NB4 (cell line): ENCODE data around the gene ZNF470.

Source experiments
- DNase-seq: peaks from one replicate; pipeline ENCODE4 v3.0.0; 2010; ENCODE audit warnings: low read depth
- H3K4me3 ChIP-seq: one replicate; pipeline ENCODE4 v1.5.1; 2011; ENCODE audit warnings: mild to moderate bottlenecking, low read depth, low read length, moderate library complexity
- MYC ChIP-seq: IDR thresholded peaks from 2 replicates; pipeline ENCODE4 v1.6.1; 2011; ENCODE audit warnings: low read depth, low read length
- POLR2A ChIP-seq: IDR thresholded peaks from 2 replicates; pipeline ENCODE4 v1.6.1; 2011; ENCODE audit warnings: mild to moderate bottlenecking; ENCODE audit not compliant: insufficient read length; ENCODE audit errors: extremely low read depth
- TF ChIP-seq, protein P1 (sequence below): IDR thresholded peaks from 2 replicates; pipeline ENCODE4 v1.6.1; 2011; ENCODE audit warnings: low read depth, low read length
- TF ChIP-seq, protein P2 (sequence below): IDR thresholded peaks from one replicate; pipeline ENCODE4 v1.5.1; 2012; ENCODE audit warnings: low read depth, low read length

Gene ZNF470

DNA sequence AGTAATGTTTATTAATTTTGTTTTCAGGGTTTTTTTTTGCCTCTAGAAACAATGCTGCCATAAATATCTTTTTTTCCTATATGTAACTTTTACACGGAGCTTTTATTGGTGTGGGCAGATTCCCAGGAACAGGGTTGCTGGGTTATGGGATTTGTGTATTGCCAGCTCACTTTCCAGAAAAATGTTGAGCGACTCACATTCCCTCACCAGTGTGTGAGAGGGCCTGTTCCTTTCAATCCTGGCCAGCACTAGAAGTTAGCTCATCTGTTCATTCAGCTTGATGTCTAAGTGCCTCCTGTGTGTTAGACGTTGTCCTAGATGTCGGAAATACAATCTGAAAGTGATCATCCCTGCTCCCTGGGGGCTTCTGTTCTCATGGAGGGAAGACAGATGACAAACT is 30.4 kb downstream of the ZNF470 start:
- no peak overlapping the region for H3K4me3 ChIP-seq
- no peak for DNase-seq
- TF ChIP-seq, protein P1, sequence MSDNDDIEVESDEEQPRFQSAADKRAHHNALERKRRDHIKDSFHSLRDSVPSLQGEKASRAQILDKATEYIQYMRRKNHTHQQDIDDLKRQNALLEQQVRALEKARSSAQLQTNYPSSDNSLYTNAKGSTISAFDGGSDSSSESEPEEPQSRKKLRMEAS, result no peak
- TF ChIP-seq, protein P2, sequence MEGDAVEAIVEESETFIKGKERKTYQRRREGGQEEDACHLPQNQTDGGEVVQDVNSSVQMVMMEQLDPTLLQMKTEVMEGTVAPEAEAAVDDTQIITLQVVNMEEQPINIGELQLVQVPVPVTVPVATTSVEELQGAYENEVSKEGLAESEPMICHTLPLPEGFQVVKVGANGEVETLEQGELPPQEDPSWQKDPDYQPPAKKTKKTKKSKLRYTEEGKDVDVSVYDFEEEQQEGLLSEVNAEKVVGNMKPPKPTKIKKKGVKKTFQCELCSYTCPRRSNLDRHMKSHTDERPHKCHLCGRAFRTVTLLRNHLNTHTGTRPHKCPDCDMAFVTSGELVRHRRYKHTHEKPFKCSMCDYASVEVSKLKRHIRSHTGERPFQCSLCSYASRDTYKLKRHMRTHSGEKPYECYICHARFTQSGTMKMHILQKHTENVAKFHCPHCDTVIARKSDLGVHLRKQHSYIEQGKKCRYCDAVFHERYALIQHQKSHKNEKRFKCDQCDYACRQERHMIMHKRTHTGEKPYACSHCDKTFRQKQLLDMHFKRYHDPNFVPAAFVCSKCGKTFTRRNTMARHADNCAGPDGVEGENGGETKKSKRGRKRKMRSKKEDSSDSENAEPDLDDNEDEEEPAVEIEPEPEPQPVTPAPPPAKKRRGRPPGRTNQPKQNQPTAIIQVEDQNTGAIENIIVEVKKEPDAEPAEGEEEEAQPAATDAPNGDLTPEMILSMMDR, result no peak
- TF ChIP-seq MYC (no peak), POLR2A (no peak)

DNA sequence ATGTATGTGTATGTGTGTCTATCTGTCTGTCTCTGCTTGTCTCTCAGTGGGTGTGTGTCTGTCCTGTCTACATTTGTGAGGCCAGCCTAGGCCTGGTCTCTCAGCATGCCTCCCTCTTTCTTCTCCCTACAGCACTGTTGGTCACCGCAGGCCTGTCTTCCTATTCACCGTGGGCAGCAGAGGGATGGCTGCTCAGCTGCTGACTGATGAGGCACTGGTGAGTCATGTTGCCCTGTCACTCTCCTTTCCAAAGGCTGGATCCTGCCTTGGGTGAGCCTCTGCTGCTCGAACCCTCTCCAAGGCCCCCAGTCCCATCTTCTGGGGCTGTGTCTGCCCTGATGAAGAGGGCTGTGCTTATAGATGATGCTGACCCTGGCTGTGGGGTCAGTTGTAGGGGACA is 34.1 kb downstream of the ZNF470 start:
- DNase-seq, result no peak
- H3K4me3 ChIP-seq, result no peak overlapping the region
- TF ChIP-seq, protein P1, result no peak
- TF ChIP-seq MYC (no peak), POLR2A (no peak)
- TF ChIP-seq, protein P2, result no peak

DNA sequence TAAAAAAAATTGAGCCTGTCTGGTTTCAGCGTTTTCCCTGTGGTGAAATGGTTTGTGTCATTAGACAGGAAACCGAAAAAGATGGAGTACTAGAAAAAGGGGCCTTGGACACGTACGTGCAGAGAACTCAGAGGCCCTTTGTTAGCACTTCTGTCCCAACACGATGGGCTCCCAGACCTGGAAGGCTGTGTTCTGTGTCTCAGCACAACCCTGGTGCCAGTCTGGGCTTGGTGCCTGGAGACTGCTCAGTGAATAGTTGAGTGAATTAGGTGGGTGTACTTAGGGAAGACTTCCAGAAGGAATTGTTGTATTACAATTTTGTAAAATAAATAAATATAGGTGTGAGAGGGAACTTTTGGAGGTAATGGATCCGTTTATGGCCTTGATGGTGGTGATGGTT is 36.6 kb downstream of the ZNF470 start:
- no peak overlapping the region for H3K4me3 ChIP-seq
- no peak for DNase-seq
- TF ChIP-seq MYC, result no peak
- TF ChIP-seq, protein P2, result no peak
- TF ChIP-seq, protein P1, result no peak
- TF ChIP-seq POLR2A, result no peak

DNA sequence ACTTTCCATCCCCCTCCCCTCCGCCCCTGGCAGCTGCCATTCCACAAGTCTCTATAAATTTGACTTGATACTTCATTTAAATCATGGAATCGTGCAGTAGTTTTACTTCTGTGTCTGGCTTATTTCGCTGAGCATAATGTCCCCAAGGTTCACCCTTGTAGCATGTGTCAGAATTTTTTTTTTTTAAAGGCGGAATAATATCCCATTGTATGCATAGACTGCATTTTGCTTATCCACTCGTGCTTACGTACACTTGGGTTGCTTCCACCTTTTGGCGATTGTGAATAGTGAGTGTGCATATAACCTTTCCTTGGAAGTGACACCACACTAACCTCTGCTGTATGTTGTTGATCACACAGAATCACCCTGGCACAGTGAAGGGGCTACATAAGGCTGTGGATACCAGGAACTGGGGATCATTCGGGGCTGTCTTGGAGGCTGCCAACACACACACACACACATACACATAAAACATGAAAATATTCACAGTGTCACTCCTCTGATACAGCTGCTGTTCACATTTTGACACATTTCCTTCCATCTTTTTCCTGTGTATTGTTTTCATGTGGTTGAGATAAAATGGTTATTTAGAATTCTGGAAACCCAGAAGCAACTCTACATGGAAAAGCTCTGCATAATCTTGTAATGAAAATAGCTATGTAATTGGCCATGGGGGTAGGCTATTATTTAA is 41.2 kb downstream of the ZNF470 start:
- no peak for TF ChIP-seq MYC
- TF ChIP-seq, protein P2, result no peak
- TF ChIP-seq, protein P1, result no peak
- no peak for TF ChIP-seq POLR2A
- no peak for DNase-seq
- H3K4me3 ChIP-seq, result no peak overlapping the region

DNA sequence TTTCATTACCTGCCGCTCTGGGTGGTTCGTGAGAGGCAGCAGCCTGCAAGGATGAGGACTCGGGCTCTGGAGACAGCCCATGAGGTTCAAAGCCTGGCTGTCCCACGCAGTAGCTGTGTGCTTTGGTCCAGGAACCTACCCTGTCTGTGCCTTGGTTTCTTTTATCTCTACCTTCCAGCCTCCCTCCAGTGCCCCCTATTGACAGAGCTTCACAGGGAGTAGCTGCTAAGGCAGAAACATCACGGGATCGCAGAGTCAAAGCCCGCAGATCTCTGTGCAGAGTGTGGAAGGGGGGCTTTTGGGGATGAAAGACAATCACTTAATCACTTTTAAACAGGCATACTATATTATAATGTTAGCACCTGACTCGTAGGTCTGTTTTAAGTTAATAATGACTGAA is 44.0 kb downstream of the ZNF470 start:
- TF ChIP-seq MYC (no peak), POLR2A (no peak)
- TF ChIP-seq, protein P2, result no peak
- TF ChIP-seq, protein P1, result no peak
- no peak for DNase-seq
- no peak overlapping the region for H3K4me3 ChIP-seq

DNA sequence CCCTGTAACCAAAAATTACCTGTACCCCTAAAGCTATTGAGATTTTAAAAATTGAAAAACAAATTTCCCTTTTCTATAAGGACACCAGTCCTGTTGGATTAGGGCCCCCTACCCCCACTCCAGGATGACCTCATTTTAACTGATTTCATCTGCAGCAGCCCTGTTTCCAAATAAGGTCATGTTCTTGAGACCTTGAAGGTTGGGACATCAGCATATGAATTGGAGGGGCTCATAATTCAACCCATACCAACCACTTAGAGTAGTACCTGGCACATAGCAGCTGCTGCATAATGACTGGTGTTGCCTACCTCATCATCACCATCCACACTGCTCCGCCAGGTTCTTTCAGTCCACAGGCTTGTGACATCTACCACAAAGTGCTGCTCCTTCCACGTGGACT is 45.5 kb downstream of the ZNF470 start:
- DNase-seq, result no peak
- TF ChIP-seq, protein P2, result no peak
- TF ChIP-seq MYC, result no peak
- TF ChIP-seq, protein P1, result no peak
- TF ChIP-seq POLR2A, result no peak
- no peak overlapping the region for H3K4me3 ChIP-seq
